Rectal smooth muscle tissue (tissue), 1 donor: Measurements from ENCODE around the gene PDGFC.

Experiments used
- H3K27ac ChIP-seq: one replicate; pipeline ENCODE4 v1.7.0; 2013; ENCODE audit warnings: low read depth, low read length, inconsistent platforms
- H3K27me3 ChIP-seq: one replicate; pipeline ENCODE4 v1.7.0; 2013; ENCODE audit warnings: low read length; ENCODE audit not compliant: control insufficient read depth, insufficient read depth
- H3K36me3 ChIP-seq: one replicate; pipeline ENCODE4 v1.7.0; 2013; ENCODE audit warnings: low read length; ENCODE audit not compliant: control insufficient read depth, insufficient read depth
- H3K4me1 ChIP-seq: one replicate; pipeline ENCODE4 v1.7.0; 2013; ENCODE audit warnings: low read length; ENCODE audit not compliant: control insufficient read depth, insufficient read depth
- H3K4me3 ChIP-seq: one replicate; pipeline ENCODE4 v1.7.0; 2013; ENCODE audit warnings: low read length
- H3K9ac ChIP-seq: one replicate; pipeline ENCODE4 v1.7.0; 2013; ENCODE audit warnings: low read length

Gene PDGFC

GRCh38 chr4:156956826-156957368 lies 14.7 kb downstream of the PDGFC start:
- Histone ChIP-seq H3K27ac (no peak overlapping the region), H3K4me1 (peaks cover 39% of the 10 kb centered on the region), H3K9ac (no peak overlapping the region), H3K27me3 (no peaks in the 10 kb centered on the region), H3K4me3 (no peak overlapping the region), H3K36me3 (no peaks in the 10 kb centered on the region)

- Histone ChIP-seq H3K4me1 (peaks cover 34% of the 10 kb centered on the region), H3K27ac (no peak overlapping the region), H3K4me3 (no peak overlapping the region), H3K9ac (no peak overlapping the region), H3K36me3 (no peaks in the 10 kb centered on the region), H3K27me3 (no peaks in the 10 kb centered on the region)
Measured at GRCh38 chr4:156956359-156956758, 15.2 kb downstream of the PDGFC start.

GRCh38 chr4:156954587-156954986 lies 17.0 kb downstream of the PDGFC start:
- H3K4me1 ChIP-seq = peaks cover 30% of the 10 kb centered on the region
- no peak overlapping the region for H3K9ac ChIP-seq
- no peak overlapping the region for H3K27ac ChIP-seq
- no peak overlapping the region for H3K4me3 ChIP-seq
- H3K36me3 ChIP-seq = no peaks in the 10 kb centered on the region
- H3K27me3 ChIP-seq = no peaks in the 10 kb centered on the region

- no peak overlapping the region for H3K4me3 ChIP-seq
Measured at GRCh38 chr4:156953951-156954350, 17.6 kb downstream of the PDGFC start.

GRCh38 chr4:156953001-156953400 lies 18.6 kb downstream of the PDGFC start:
- H3K4me3 ChIP-seq = no peak overlapping the region
- no peak overlapping the region for H3K9ac ChIP-seq
- H3K27me3 ChIP-seq = no peaks in the 10 kb centered on the region
- peaks cover 31% of the 10 kb centered on the region for H3K4me1 ChIP-seq
- no peaks in the 10 kb centered on the region for H3K36me3 ChIP-seq
- no peak overlapping the region for H3K27ac ChIP-seq

More at GRCh38 chr4:156953951-156954350, 17.6 kb downstream of the PDGFC start:
- Histone ChIP-seq H3K9ac (no peak overlapping the region), H3K36me3 (no peaks in the 10 kb centered on the region), H3K4me1 (peaks cover 30% of the 10 kb centered on the region), H3K27ac (no peak overlapping the region), H3K27me3 (no peaks in the 10 kb centered on the region)

- Histone ChIP-seq H3K27ac (no peak overlapping the region), H3K4me1 (peaks cover 31% of the 10 kb centered on the region), H3K36me3 (no peaks in the 10 kb centered on the region), H3K27me3 (no peaks in the 10 kb centered on the region), H3K4me3 (no peak overlapping the region), H3K9ac (no peak overlapping the region)
Measured at GRCh38 chr4:156952078-156952759, 19.4 kb downstream of the PDGFC start.

- no peaks in the 10 kb centered on the region for H3K27me3 ChIP-seq
- no peaks in the 10 kb centered on the region for H3K36me3 ChIP-seq
- no peak overlapping the region for H3K4me3 ChIP-seq
- no peak overlapping the region for H3K9ac ChIP-seq
- H3K27ac ChIP-seq = no peak overlapping the region
- H3K4me1 ChIP-seq = peaks cover 36% of the 10 kb centered on the region
Measured at GRCh38 chr4:156950948-156951347, 20.7 kb downstream of the PDGFC start.

GRCh38 chr4:156950090-156950489 lies 21.5 kb downstream of the PDGFC start:
- H3K36me3 ChIP-seq = no peaks in the 10 kb centered on the region
- no peaks in the 10 kb centered on the region for H3K27me3 ChIP-seq
- H3K4me1 ChIP-seq = peaks cover 43% of the 10 kb centered on the region
- no peak overlapping the region for H3K9ac ChIP-seq
- H3K27ac ChIP-seq = peak overlapping the region; percentile 78
- no peak overlapping the region for H3K4me3 ChIP-seq

GRCh38 chr4:156949373-156949814 lies 22.2 kb downstream of the PDGFC start:
- no peaks in the 10 kb centered on the region for H3K27me3 ChIP-seq
- H3K36me3 ChIP-seq = no peaks in the 10 kb centered on the region
- H3K4me3 ChIP-seq = no peak overlapping the region
- peak overlapping the region; percentile 78 for H3K27ac ChIP-seq
- H3K4me1 ChIP-seq = peaks cover 48% of the 10 kb centered on the region
- no peak overlapping the region for H3K9ac ChIP-seq

- peak overlapping the region; percentile 78 for H3K27ac ChIP-seq
- H3K9ac ChIP-seq = no peak overlapping the region
- no peaks in the 10 kb centered on the region for H3K27me3 ChIP-seq
- peaks cover 52% of the 10 kb centered on the region for H3K4me1 ChIP-seq
- H3K4me3 ChIP-seq = no peak overlapping the region
- no peaks in the 10 kb centered on the region for H3K36me3 ChIP-seq
Measured at GRCh38 chr4:156948738-156949137, 22.9 kb downstream of the PDGFC start.

GRCh38 chr4:156948133-156948532 lies 23.5 kb downstream of the PDGFC start:
- no peak overlapping the region for H3K9ac ChIP-seq
- H3K4me1 ChIP-seq = peaks cover 55% of the 10 kb centered on the region
- no peaks in the 10 kb centered on the region for H3K27me3 ChIP-seq
- peak overlapping the region; percentile 3 for H3K27ac ChIP-seq
- no peak overlapping the region for H3K4me3 ChIP-seq
- H3K36me3 ChIP-seq = no peaks in the 10 kb centered on the region

GRCh38 chr4:156946516-156947424 lies 24.8 kb downstream of the PDGFC start:
- Histone ChIP-seq H3K27ac (peak overlapping the region; percentile 78), H3K4me1 (peaks cover 62% of the 10 kb centered on the region), H3K27me3 (no peaks in the 10 kb centered on the region), H3K4me3 (no peak overlapping the region), H3K36me3 (no peaks in the 10 kb centered on the region), H3K9ac (no peak overlapping the region)
